GM12878 (cell line): ENCODE results near the gene COL13A1. TPM values are rescaled to one million over a fixed set of nuclear protein-coding genes. Genes with fewer than 3 reads are reported as not detected.

ENCODE experiments used
- ATAC-seq: fragments of 200-7000 bp; cut with Tn5 transposase; 3 replicates; pipeline ENCODE4 v1.9.1; 2020; ENCODE audit warnings: mild to moderate bottlenecking, moderate library complexity
- BruUV-seq: library from RNA; stranded (reverse); fragments of 400-500 nt; replicated peaks from 2 replicates; lab custom pipeline; 2021; lab: Mats Ljungman, UMichigan
- CTCF ChIA-PET: fragments of 300-600 bp; sonication (Branson Sonifier 250); formaldehyde crosslinking; extraction: SDS; loops from one replicate; lab custom pipeline; 2021; ENCODE audit warnings: inconsistent platforms; lab: Yijun Ruan, JAX
- POLR2A ChIA-PET: fragments of 350-600 bp; formaldehyde crosslinking; extraction: SDS; loops from one replicate; lab custom pipeline; 2021; ENCODE audit warnings: inconsistent platforms; lab: Charles Lee
- RAD21 ChIA-PET: fragments of 300-600 bp; sonication (Branson Sonifier 250); formaldehyde crosslinking; loops from one replicate; lab custom pipeline; 2023; ENCODE audit warnings: antibody characterized with exemption; ENCODE audit not compliant: unreplicated experiment; lab: Charles Lee
- SMC1A ChIA-PET: fragments of 300-600 bp; sonication (Branson Sonifier 250); formaldehyde crosslinking; loops from one replicate; lab custom pipeline; 2023; ENCODE audit not compliant: unreplicated experiment, uncharacterized antibody; lab: Charles Lee
- DNase-seq: peaks from one replicate; pipeline ENCODE4 v3.0.0-alpha.2; 2011; ENCODE audit warnings: low read depth, low spot score
- FAIRE-seq: peaks from 3 replicates; lab custom pipeline; 2011; peaks lifted over from hg19 to GRCh38; lab: Jason Lieb, UNC
- H2AFZ ChIP-seq: 2 replicates; pipeline ENCODE4 v1.6.0; 2011; ENCODE audit warnings: low read depth, low read length, control low read depth; ENCODE audit not compliant: control insufficient read depth
- H3K27ac ChIP-seq: 2 replicates; pipeline ENCODE4 v1.5.1; 2011; ENCODE audit warnings: control low read depth; ENCODE audit not compliant: control insufficient read depth, insufficient read depth
- H3K27me3 ChIP-seq, 2 experiments: replicated peaks in 1 of 2; 2 replicates each; pipeline versions ENCODE4 v1.6.0 to v1.6.1; 2011; ENCODE audit warnings: low read length in 1 of 2; ENCODE audit not compliant: control insufficient read depth in 2 of 2, insufficient read depth in 2 of 2
- H3K36me3 ChIP-seq, 2 experiments: 2 replicates each; pipeline ENCODE4 v1.5.1; 2011; ENCODE audit warnings: low read length in 1 of 2; ENCODE audit not compliant: control insufficient read depth in 2 of 2, insufficient read depth in 2 of 2
- H3K4me1 ChIP-seq: 2 replicates; pipeline ENCODE4 v1.6.1; 2011; ENCODE audit warnings: mild to moderate bottlenecking, low read length, moderate library complexity, mixed read lengths; ENCODE audit not compliant: control insufficient read depth, insufficient read depth
- H3K4me2 ChIP-seq: 2 replicates; pipeline ENCODE4 v1.6.0; 2011; ENCODE audit warnings: control low read depth; ENCODE audit not compliant: control insufficient read depth, insufficient read depth
- H3K4me3 ChIP-seq: fragments of 200-600 bp; sonication (generic); 2 replicates; pipeline ENCODE4 v1.5.1; 2016
- H3K79me2 ChIP-seq: 2 replicates; pipeline ENCODE4 v1.6.0; 2011; ENCODE audit warnings: low read length; ENCODE audit not compliant: control insufficient read depth, insufficient read depth
- H3K9ac ChIP-seq: 2 replicates; pipeline ENCODE4 v1.8.0; 2011; ENCODE audit warnings: low read length, control low read depth, mixed read lengths; ENCODE audit not compliant: control insufficient read depth, insufficient read depth
- H3K9me3 ChIP-seq: replicated peaks from 3 replicates; pipeline ENCODE4 v1.5.1; 2011; ENCODE audit warnings: mild to moderate bottlenecking, low read length; ENCODE audit not compliant: control insufficient read depth, insufficient read depth
- H4K20me1 ChIP-seq: 2 replicates; pipeline ENCODE4 v1.6.0; 2011; ENCODE audit not compliant: control insufficient read depth, insufficient read depth
- BCL11A ChIP-seq: IDR thresholded peaks from 2 replicates; pipeline ENCODE4 v1.6.1; 2011; ENCODE audit warnings: low read depth, low read length
- FOXM1 ChIP-seq: IDR thresholded peaks from 2 replicates; pipeline ENCODE4 v1.6.1; 2012; ENCODE audit warnings: low read depth, mild to moderate bottlenecking, inconsistent platforms, low read length, moderate library complexity
- GABPA ChIP-seq: IDR thresholded peaks from 2 replicates; pipeline ENCODE4 v1.6.1; 2014; ENCODE audit warnings: antibody characterized with exemption, low read depth, mild to moderate bottlenecking, inconsistent platforms
- MEF2A ChIP-seq: IDR thresholded peaks from 2 replicates; pipeline ENCODE4 v1.6.1; 2011; ENCODE audit warnings: low read depth, mild to moderate bottlenecking, low read length, moderate library complexity; ENCODE audit not compliant: insufficient read depth
- NFYA ChIP-seq: IDR thresholded peaks from 2 replicates; pipeline ENCODE4 v1.6.1; 2011; ENCODE audit warnings: low read depth, mild to moderate bottlenecking, low read length, improper control_type of control experiment, borderline replicate concordance
- NRF1 ChIP-seq: conservative IDR thresholded peaks from 2 replicates; pipeline ENCODE4 v1.6.1; 2011; ENCODE audit warnings: mild to moderate bottlenecking, low read depth, low read length, improper control_type of control experiment
- PAX5 ChIP-seq: IDR thresholded peaks from 2 replicates; pipeline ENCODE4 v1.6.1; 2011; ENCODE audit warnings: low read depth, low read length, borderline replicate concordance
- RBBP5 ChIP-seq: fragments of 200-600 bp; sonication (generic); conservative IDR thresholded peaks from 2 replicates; pipeline ENCODE4 v1.6.1; 2016
- SKIL ChIP-seq: fragments of 450-650 bp; IDR thresholded peaks from 2 replicates; pipeline ENCODE4 v1.6.1; 2017; ENCODE audit warnings: mild to moderate bottlenecking, low read depth, inconsistent platforms; ENCODE audit not compliant: poor library complexity, severe bottlenecking
- SUPT20H ChIP-seq: IDR thresholded peaks from 2 replicates; pipeline ENCODE4 v1.6.1; 2011; ENCODE audit warnings: low read depth, mild to moderate bottlenecking, low read length, moderate library complexity, borderline replicate concordance; ENCODE audit not compliant: control insufficient read depth
- TARDBP ChIP-seq: IDR thresholded peaks from 2 replicates; pipeline ENCODE4 v1.6.1; 2016; ENCODE audit warnings: borderline replicate concordance
- YY1 ChIP-seq: IDR thresholded peaks from 2 replicates; pipeline ENCODE4 v1.6.1; 2011; ENCODE audit warnings: low read depth, mild to moderate bottlenecking, low read length
- ZNF274 ChIP-seq: IDR thresholded peaks from one replicate; pipeline ENCODE4 v1.8.0; 2011; ENCODE audit not compliant: insufficient read length, insufficient read depth
- ZNF622 ChIP-seq: fragments of 450-650 bp; IDR thresholded peaks from 2 replicates; pipeline ENCODE4 v1.6.1; 2017; ENCODE audit warnings: mild to moderate bottlenecking, inconsistent platforms
- ZSCAN29 ChIP-seq: fragments of 450-650 bp; IDR thresholded peaks from 2 replicates; pipeline ENCODE4 v1.6.1; 2017; ENCODE audit warnings: mild to moderate bottlenecking, moderate library complexity
- ZZZ3 ChIP-seq: IDR thresholded peaks from 2 replicates; pipeline ENCODE4 v1.6.1; 2011; ENCODE audit warnings: low read depth; ENCODE audit not compliant: control insufficient read depth, insufficient read length
- WGBS: methylation state at CpG from one replicate; pipeline ENCODE4 v1.1.6; 2016; ENCODE audit warnings: low lambda C conversion rate; ENCODE audit not compliant: insufficient replicate concordance, insufficient coverage; ENCODE audit errors: missing lambda C conversion rate; 5-methylcytosine and 5-hydroxymethylcytosine counted together
- in situ Hi-C: fragments of 300-500 bp; cut with MboI; formaldehyde crosslinking; loops from 9 replicates; pipeline ENCODE4 v1.14.3; 2018; ENCODE audit warnings: mixed read lengths
- intact Hi-C: fragments of 100-400 bp; cut with micrococcal nuclease; formaldehyde crosslinking; loops from one replicate; pipeline ENCODE4 v1.14.2; 2022; ENCODE audit not compliant: unreplicated experiment
- polyA plus RNA-seq, 11 experiments: library from polyadenylated mRNA; depleted of rRNA in 4 of 11; unstranded in 6 of 11; stranded (reverse) in 5 of 11; fragments of >200 nt; fragmentation: Nextera tagmentation in 4 of 11; fragmentation: Illumina TruSeq in 1 of 11; extraction: Ambion mirVana in 4 of 11; extraction: Trizol in 1 of 11; gene quantifications; 1 replicate in 1 of 11; 2 replicates in 10 of 11; pipeline versions ENCODE4 v1.2.1 to v1.2.3, GENCODE V29; 2011 to 2016; ENCODE audit warnings: inconsistent platforms in 2 of 11, missing spikeins in 2 of 11, low read depth in 1 of 11
- total RNA-seq, 4 experiments: library from RNA; depleted of rRNA in 3 of 4; stranded (reverse); fragments of >200 nt in 3 of 4; fragmentation: Illumina TruSeq in 1 of 4; extraction: Trizol in 1 of 4; gene quantifications; 2 replicates each; pipeline versions ENCODE4 v1.2.1 to v1.2.3, GENCODE V29; 2013 to 2021
- TF ChIP-seq, protein P1 (sequence below): IDR thresholded peaks from 2 replicates; pipeline ENCODE4 v1.6.1; 2012; ENCODE audit warnings: low read depth, low read length, improper control_type of control experiment
- TF ChIP-seq, protein P2 (sequence below): fragments of 450-650 bp; formaldehyde crosslinking; IDR thresholded peaks from 2 replicates; pipeline ENCODE4 v1.4.0; 2022; ENCODE audit warnings: mild to moderate bottlenecking, moderate library complexity

COL13A1 gene
- total and polyA plus RNA-seq, 10 of the 15 experiments (the other 5 are each of a cell fraction or from before 2014, with no cell fraction given) = 0.03 to 0.15 (median 0.05) TPM; not detected in 7

DNA sequence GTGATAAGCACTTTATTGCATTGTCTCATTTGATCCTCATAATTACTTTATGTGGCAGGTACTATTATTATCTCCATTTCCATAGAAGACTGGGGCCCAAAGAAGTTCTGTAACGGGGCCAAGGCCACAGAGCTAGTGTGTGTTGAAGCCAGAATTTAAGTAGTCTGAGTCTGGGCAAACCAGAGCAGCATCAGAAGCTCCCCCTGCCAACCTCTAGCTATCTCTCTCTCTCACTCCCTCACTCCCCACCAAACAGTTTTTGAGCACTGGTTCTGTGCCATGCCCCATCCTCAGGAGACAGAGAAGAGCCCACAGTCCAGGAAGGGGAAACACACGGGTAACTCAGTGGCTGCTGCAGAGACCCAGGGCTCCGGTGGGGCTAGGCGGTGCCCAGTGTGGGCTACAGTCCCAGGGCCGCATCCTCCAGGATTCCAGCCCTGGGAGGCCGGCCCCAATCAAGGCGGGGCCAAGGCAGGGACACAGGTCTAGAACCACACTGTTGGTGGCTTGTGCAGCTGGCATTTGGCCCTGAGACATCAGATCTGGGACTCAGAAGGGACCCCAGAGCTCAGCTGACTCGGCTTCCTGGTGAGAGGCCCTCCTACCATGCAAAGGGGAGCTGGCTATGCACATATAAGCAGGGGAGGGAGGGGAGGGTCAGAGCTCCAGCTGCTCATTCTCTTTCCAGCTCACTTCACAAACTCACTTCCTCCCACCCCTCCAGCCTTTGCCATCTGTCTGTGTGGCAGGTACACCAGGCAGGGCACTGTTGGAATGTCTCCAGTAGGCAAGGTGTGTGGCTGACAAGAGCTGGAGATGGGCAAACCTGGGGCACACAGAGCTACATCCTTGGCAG, 34.4 kb downstream of the COL13A1 start:
- Histone ChIP-seq H3K4me1 (no peaks in the 10 kb centered on the region), H3K27me3 (peaks cover 4 to 6% of the 10 kb centered on the region in 2 experiments; a peak in 3 of 4 replicates), H3K79me2 (no peaks in the 10 kb centered on the region), H3K36me3 (no peaks in the 10 kb centered on the region), H3K4me3 (no peak overlapping the region), H3K4me2 (no peak overlapping the region), H4K20me1 (no peaks in the 10 kb centered on the region), H3K27ac (no peak overlapping the region), H3K9ac (no peak overlapping the region), H3K9me3 (no peaks in the 10 kb centered on the region), H2AFZ (no peak overlapping the region)
- ChIA-PET SMC1A (interaction anchor here (0.6 kb wide), 1 partner anchor 20 kb away, joined by 3 read pairs; no protein-coding TSS in a partner anchor), RAD21 (no interaction called here), POLR2A (no interaction called here), CTCF (no interaction called here)
- in situ Hi-C loops (no loop called here), intact Hi-C loops (no loop called here)
- WGBS = under 1% methylated on average over 8 of the region's 8 CpGs
- no peak for TF ChIP-seq SUPT20H
- TF ChIP-seq NFYA = no peak
- no peak for TF ChIP-seq MEF2A
- TF ChIP-seq ZNF622 = no peak
- TF ChIP-seq, protein P1, sequence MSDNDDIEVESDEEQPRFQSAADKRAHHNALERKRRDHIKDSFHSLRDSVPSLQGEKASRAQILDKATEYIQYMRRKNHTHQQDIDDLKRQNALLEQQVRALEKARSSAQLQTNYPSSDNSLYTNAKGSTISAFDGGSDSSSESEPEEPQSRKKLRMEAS = no peak
- TF ChIP-seq ZSCAN29 = no peak
- no peak for TF ChIP-seq NRF1
- TF ChIP-seq ZZZ3 = no peak
- TF ChIP-seq BCL11A = no peak
- no peak for TF ChIP-seq PAX5
- no peak for TF ChIP-seq FOXM1
- no peak for TF ChIP-seq SKIL
- no peak for TF ChIP-seq GABPA
- TF ChIP-seq RBBP5 = no peak
- no peak for TF ChIP-seq YY1
- TF ChIP-seq, protein P2, sequence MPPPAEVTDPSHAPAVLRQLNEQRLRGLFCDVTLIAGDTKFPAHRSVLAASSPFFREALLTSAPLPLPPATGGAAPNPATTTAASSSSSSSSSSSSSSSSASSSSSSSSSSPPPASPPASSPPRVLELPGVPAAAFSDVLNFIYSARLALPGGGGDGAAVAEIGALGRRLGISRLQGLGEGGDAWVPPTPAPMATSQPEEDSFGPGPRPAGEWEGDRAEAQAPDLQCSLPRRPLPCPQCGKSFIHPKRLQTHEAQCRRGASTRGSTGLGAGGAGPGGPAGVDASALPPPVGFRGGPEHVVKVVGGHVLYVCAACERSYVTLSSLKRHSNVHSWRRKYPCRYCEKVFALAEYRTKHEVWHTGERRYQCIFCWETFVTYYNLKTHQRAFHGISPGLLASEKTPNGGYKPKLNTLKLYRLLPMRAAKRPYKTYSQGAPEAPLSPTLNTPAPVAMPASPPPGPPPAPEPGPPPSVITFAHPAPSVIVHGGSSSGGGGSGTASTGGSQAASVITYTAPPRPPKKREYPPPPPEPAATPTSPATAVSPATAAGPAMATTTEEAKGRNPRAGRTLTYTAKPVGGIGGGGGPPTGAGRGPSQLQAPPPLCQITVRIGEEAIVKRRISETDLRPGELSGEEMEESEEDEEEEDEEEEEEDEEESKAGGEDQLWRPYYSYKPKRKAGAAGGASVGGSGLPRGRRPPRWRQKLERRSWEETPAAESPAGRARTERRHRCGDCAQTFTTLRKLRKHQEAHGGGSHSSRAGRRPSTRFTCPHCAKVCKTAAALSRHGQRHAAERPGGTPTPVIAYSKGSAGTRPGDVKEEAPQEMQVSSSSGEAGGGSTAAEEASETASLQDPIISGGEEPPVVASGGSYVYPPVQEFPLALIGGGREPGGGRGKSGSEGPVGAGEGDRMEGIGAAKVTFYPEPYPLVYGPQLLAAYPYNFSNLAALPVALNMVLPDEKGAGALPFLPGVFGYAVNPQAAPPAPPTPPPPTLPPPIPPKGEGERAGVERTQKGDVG (CRISPR knock-in tag) = no peak
- no peak for TF ChIP-seq ZNF274
- no peak for TF ChIP-seq TARDBP
- BruUV-seq = no TSS peak
- no peak for DNase-seq
- FAIRE-seq = no peak
- ATAC-seq = no peak
